ENCODE data around the gene CTF1.

GRCh38 chr16:30896889-30897733 lies 697 bp downstream of the CTF1 start:
- TF ChIP-seq CEBPB (IDR thresholded peaks at IDR 0.05) (no peak), RFX5 (IDR thresholded peaks at IDR 0.05) (no peak), CTCF (IDR thresholded peaks at IDR 0.05) (no peak), POLR2A (IDR thresholded peaks at IDR 0.05; ENCODE audit: low read length) (no peak), EHMT2 (IDR thresholded peaks at IDR 0.05; ENCODE audit: low read depth) (no peak), PBX3 (IDR thresholded peaks at IDR 0.05) (no peak), SMC3 (IDR thresholded peaks at IDR 0.05) (no peak), HOXA7 (CRISPR knock-in tag; IDR thresholded peaks at IDR 0.05) (no peak), KDM1A (IDR thresholded peaks at IDR 0.05; ENCODE audit: low read depth) (peak; percentile 83; the same call in 1 of the 2 replicates), EP300 (IDR thresholded peaks at IDR 0.05) (no peak), REST (IDR thresholded peaks at IDR 0.05) (no peak)

Measured in A549 (cell line).